Stimulated activated CD4-positive, alpha-beta T cell treated with anti-CD3 and anti-CD28 coated beads, Interleukin-1b, Interleukin-23, amount 100 ng/mL, for 1 hour (primary cell): ENCODE measurements around the gene USP33.
"Not testable (repeated sequence)": the region's sequence is repeated elsewhere in the genome, so short reads cannot be mapped to it uniquely, and the experiment has no call there.

ENCODE experiments used
- DNase-seq, 2 donors: peaks; one replicate each; pipeline ENCODE4 v3.0.0-alpha.2; 2020; ENCODE audit warnings: low read depth in 2 of 2

USP33 gene

GRCh38 chr1:77759071-77760028 lies at the start of gene USP33:
USP33 (minus strand) TSS chr1:77759852; CDS start chr1:77741697, 18,155 bp downstream.
- DNase-seq, result peak; percentile 80 to 94

GRCh38 chr1:77803371-77803770 lies 43.7 kb upstream of the USP33 start:
- no peak for DNase-seq

GRCh38 chr1:77802026-77802425 lies 42.4 kb upstream of the USP33 start:
- DNase-seq, result no peak

GRCh38 chr1:77797991-77798390 lies 38.3 kb upstream of the USP33 start:
- DNase-seq, result no peak

- no peak for DNase-seq
These were observed 37.2 kb upstream of the USP33 start for GRCh38 chr1:77796695-77797405.

- no peak for DNase-seq
These were observed 34.9 kb upstream of the USP33 start for GRCh38 chr1:77794550-77794949.

- not testable (repeated sequence) for DNase-seq
These were observed 26.6 kb upstream of the USP33 start for GRCh38 chr1:77786093-77786741.

GRCh38 chr1:77783141-77783540 lies 23.5 kb upstream of the USP33 start:
- no peak for DNase-seq

GRCh38 chr1:77781683-77782082 lies 22.0 kb upstream of the USP33 start:
- DNase-seq, result no peak

GRCh38 chr1:77779529-77780281 lies 20.1 kb upstream of the USP33 start, which contains the start of gene MIGA1:
MIGA1 (plus strand) TSS chr1:77779649; CDS start chr1:77783253, 3,604 bp downstream.
- peak; percentile 61 to 69 for DNase-seq

GRCh38 chr1:77776007-77776700 lies 16.5 kb upstream of the USP33 start:
- DNase-seq, result no peak

- DNase-seq, result no peak
These were observed 8.4 kb upstream of the USP33 start for GRCh38 chr1:77768006-77768405.

- no peak for DNase-seq
These were observed 2.4 kb upstream of the USP33 start for GRCh38 chr1:77762072-77762476.

GRCh38 chr1:77757603-77758002 lies 2.0 kb downstream of the USP33 start:
- no peak for DNase-seq

GRCh38 chr1:77757066-77757584 lies 2.5 kb downstream of the USP33 start:
- DNase-seq, result no peak

- DNase-seq, result no peak
These were observed 3.4 kb downstream of the USP33 start for GRCh38 chr1:77756052-77756754.

GRCh38 chr1:77749489-77749888 lies 10.2 kb downstream of the USP33 start:
- DNase-seq, result not testable (repeated sequence)

GRCh38 chr1:77744576-77744975 lies 15.1 kb downstream of the USP33 start:
- DNase-seq, result no peak

GRCh38 chr1:77742011-77742555 lies 17.6 kb downstream of the USP33 start:
- DNase-seq, result no peak

GRCh38 chr1:77741316-77741715 lies 18.3 kb downstream of the USP33 start:
- DNase-seq, result no peak
